ENCODE measurements around the gene CAMK1G.

CAMK1G gene

DNA sequence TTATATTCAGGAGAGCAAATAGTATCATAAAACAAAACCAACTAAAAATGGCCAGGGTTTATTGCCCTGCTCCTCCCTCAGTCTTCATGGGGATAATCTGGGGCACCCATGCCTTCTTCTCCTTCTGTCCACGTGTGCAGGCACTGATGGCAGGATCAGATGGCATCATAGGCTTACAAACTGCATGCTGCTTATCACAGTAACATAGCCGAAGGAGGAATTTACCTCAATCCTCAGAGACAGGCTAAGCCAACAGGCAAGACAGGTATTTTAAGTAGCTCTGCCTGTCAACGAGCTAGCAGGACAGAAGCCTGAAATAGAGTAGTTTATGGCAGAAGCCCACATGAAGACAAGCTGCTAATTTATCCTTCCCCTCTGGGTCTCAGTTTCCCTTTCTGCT lies 59.3 kb downstream of the CAMK1G start:
- peaks cover 0 to 10% (median 2%) of the 10 kb centered on the region in 5 experiments for H3K27me3 ChIP-seq (replicated peaks in 2 of 5; ENCODE audit: control insufficient read depth in 4 of 5, insufficient read depth in 5 of 5, low read length in 4 of 5)
- 50% methylated on average over 3 of the region's 3 CpGs for WGBS (ENCODE audit: insufficient coverage)
- CTCF ChIA-PET, result interaction anchor here (0.9 to 2.3 kb wide), 6 partner anchors 9 to 34 kb away, joined by 3 to 12 read pairs (median 4); no protein-coding TSS in a partner anchor
- no peaks in the 10 kb centered on the region for H3K9me3 ChIP-seq (ENCODE audit: control extremely low read depth in 1 of 5, control insufficient read depth in 4 of 5, insufficient read depth in 2 of 5, low read depth in 1 of 5, low read length in 4 of 5)
- no peak overlapping the region for H3K27ac ChIP-seq (ENCODE audit: insufficient read depth in 1 of 2, low read depth in 1 of 2, low read length in 2 of 2, poor library complexity in 1 of 2, severe bottlenecking in 2 of 2)
- no peaks in the 10 kb centered on the region for H3K4me1 ChIP-seq (ENCODE audit: control extremely low read depth in 1 of 4, control insufficient read depth in 4 of 4, insufficient read depth in 4 of 4, low read length in 3 of 4)
- POLR2A ChIA-PET, result no interaction called here
- no peak for DNase-seq
- H3K4me3 ChIP-seq (ENCODE audit: control insufficient read depth in 1 of 7, extremely low read depth in 1 of 7, insufficient read depth in 4 of 7, low read depth in 2 of 7, low read length in 6 of 7), result no peak overlapping the region
- no peaks in the 10 kb centered on the region for H3K36me3 ChIP-seq (ENCODE audit: control insufficient read depth in 4 of 4, insufficient read depth in 4 of 4, low read length in 3 of 4)

DNA sequence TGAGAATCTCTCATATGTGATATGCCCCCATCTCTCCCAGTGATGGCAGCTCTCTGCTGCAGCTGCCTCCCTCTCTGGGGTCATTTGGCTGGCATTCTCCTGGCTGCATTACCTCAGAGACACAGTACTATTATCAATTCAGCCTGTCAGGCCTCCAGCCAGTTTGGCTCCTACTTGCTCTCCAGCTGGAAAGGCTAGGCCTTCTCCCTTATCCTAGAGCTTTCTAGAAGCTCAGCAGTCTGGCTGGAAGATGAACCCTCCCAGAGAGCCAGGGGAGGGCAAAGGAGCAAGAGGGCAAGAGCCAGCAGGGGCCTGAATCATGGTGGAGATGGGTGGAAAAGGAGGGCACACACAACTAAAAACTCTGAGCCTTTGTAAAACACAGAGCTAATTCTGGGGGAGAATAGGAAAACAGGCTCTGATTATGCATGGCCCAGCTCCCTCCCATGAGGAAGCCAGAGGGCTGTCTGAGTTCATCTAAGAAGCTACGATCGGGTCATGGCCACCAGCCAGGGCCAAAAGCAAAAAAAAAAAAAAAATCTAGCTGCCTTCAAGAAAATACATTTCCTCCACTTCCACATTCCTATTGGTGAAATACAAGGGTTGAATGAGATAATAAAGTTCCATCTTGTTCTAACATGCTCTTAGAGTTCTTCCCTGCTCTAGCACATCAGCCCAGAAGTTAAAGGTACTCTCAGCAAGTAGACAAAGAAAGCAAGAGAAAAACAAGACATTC lies 59.9 kb downstream of the CAMK1G start:
- ChIA-PET CTCF (interaction anchor here (0.9 to 2.3 kb wide), 6 partner anchors 9 to 33 kb away, joined by 3 to 12 read pairs (median 4); no protein-coding TSS in a partner anchor), POLR2A (no interaction called here)
- no peak for DNase-seq
- WGBS (ENCODE audit: insufficient coverage), result no CpG with 5 or more reads among the region's 2 CpGs
- no peak overlapping the region for H3K4me3 ChIP-seq (ENCODE audit: control insufficient read depth in 1 of 7, extremely low read depth in 1 of 7, insufficient read depth in 4 of 7, low read depth in 2 of 7, low read length in 6 of 7)
- no peak overlapping the region for H3K27ac ChIP-seq (ENCODE audit: insufficient read depth in 1 of 2, low read depth in 1 of 2, low read length in 2 of 2, poor library complexity in 1 of 2, severe bottlenecking in 2 of 2)
- peaks cover 0 to 5% (median 3%) of the 10 kb centered on the region in 4 experiments for H3K4me1 ChIP-seq (ENCODE audit: control extremely low read depth in 1 of 4, control insufficient read depth in 4 of 4, insufficient read depth in 4 of 4, low read length in 3 of 4)
- H3K27me3 ChIP-seq (replicated peaks in 2 of 5; ENCODE audit: control insufficient read depth in 4 of 5, insufficient read depth in 5 of 5, low read length in 4 of 5), result peaks cover 0 to 3% (median 2%) of the 10 kb centered on the region in 5 experiments
- no peaks in the 10 kb centered on the region for H3K9me3 ChIP-seq (ENCODE audit: control extremely low read depth in 1 of 5, control insufficient read depth in 4 of 5, insufficient read depth in 2 of 5, low read depth in 1 of 5, low read length in 4 of 5)
- no peaks in the 10 kb centered on the region for H3K36me3 ChIP-seq (ENCODE audit: control insufficient read depth in 4 of 4, insufficient read depth in 4 of 4, low read length in 3 of 4)

DNA sequence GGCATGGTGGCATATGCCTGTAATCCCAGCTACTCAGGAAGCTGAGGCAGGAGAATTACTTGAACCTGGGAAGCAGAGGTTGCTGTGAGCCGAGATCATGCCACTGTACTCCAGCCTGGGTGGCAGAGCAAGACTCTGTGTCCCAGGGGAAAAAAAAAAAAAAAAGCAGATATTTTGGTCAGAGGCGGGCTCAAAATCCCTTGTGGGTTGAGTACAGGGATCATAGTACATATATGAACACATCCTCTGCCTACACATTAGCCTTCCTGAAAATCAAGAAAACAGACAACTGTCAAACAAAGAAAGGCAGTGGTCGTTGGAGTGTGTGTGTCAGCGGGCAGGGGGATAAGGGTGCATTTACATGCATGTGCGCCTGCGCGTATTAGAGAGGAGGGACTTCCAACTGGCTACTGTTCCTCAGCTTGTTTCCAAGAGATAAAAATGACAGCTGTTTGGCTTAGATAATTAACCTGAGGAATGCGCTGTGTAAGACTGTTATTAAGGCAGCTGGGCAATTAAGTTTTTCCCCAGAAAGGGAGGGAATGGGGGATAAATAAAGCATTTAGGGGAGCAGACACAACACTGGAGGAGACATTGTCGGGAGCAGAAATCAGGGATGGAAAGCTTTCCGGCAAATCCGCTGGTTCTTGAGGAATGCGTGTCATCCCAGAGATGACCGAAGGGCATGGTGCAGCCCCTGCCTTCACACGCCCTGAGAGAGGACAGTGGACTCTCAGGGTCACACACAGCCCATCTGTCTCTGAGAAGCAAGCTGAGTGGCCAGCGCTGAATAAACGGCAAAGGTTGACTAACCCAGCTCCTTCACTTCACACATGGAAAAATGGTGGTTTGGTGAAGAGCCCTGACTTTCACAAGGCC lies 62.3 kb downstream of the CAMK1G start:
- Histone ChIP-seq H3K36me3 (ENCODE audit: control insufficient read depth in 4 of 4, insufficient read depth in 4 of 4, low read length in 3 of 4) (no peaks in the 10 kb centered on the region), H3K27ac (ENCODE audit: insufficient read depth in 1 of 2, low read depth in 1 of 2, low read length in 2 of 2, poor library complexity in 1 of 2, severe bottlenecking in 2 of 2) (no peak overlapping the region), H3K27me3 (replicated peaks in 2 of 5; ENCODE audit: control insufficient read depth in 4 of 5, insufficient read depth in 5 of 5, low read length in 4 of 5) (peaks cover 0 to 2% (median 2%) of the 10 kb centered on the region in 5 experiments), H3K4me3 (ENCODE audit: control insufficient read depth in 1 of 7, extremely low read depth in 1 of 7, insufficient read depth in 4 of 7, low read depth in 2 of 7, low read length in 6 of 7) (no peak overlapping the region), H3K9me3 (ENCODE audit: control extremely low read depth in 1 of 5, control insufficient read depth in 4 of 5, insufficient read depth in 2 of 5, low read depth in 1 of 5, low read length in 4 of 5) (no peaks in the 10 kb centered on the region), H3K4me1 (ENCODE audit: control extremely low read depth in 1 of 4, control insufficient read depth in 4 of 4, insufficient read depth in 4 of 4, low read length in 3 of 4) (peaks cover 4 to 27% (median 25%) of the 10 kb centered on the region in 4 experiments)
- whole genome bisulfite sequencing (ENCODE audit: insufficient coverage), result 89% methylated on average over 14 of the region's 16 CpGs
- CTCF ChIA-PET, result interaction anchor here (0.8 to 2.1 kb wide), 6 partner anchors 12 to 104 kb away, joined by 3 to 7 read pairs (median 3); no protein-coding TSS in a partner anchor
- peak in 2 of 3 donors; percentile 34 to 71 for DNase-seq
- POLR2A ChIA-PET, result interaction anchor here (0.6 to 0.7 kb wide), 2 partner anchors 31 to 217 kb away, joined by 3 to 4 read pairs; no protein-coding TSS in a partner anchor

DNA sequence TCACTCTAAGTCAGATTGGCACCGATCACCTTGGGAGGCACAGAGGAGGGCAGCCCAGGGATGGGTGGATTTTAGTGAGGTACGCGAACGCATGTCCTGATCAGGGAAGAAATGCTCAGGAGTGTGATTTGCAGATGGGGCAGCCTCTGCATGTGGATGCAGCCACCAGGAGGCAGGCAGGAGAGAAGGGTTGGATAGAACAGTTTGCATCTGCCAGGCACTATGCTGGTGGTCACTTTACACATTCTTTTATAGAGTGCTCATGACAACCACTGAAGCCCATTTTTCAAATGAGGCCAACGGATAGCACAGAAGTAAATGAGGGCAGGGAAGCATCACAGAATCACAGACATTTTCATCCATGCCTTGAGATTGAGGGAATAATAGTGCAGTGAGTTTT lies 63.0 kb downstream of the CAMK1G start:
- Histone ChIP-seq H3K4me3 (ENCODE audit: control insufficient read depth in 1 of 7, extremely low read depth in 1 of 7, insufficient read depth in 4 of 7, low read depth in 2 of 7, low read length in 6 of 7) (no peak overlapping the region), H3K36me3 (ENCODE audit: control insufficient read depth in 4 of 4, insufficient read depth in 4 of 4, low read length in 3 of 4) (no peaks in the 10 kb centered on the region), H3K9me3 (ENCODE audit: control extremely low read depth in 1 of 5, control insufficient read depth in 4 of 5, insufficient read depth in 2 of 5, low read depth in 1 of 5, low read length in 4 of 5) (no peaks in the 10 kb centered on the region), H3K4me1 (ENCODE audit: control extremely low read depth in 1 of 4, control insufficient read depth in 4 of 4, insufficient read depth in 4 of 4, low read length in 3 of 4) (peaks cover 5 to 34% (median 32%) of the 10 kb centered on the region in 4 experiments), H3K27me3 (replicated peaks in 2 of 5; ENCODE audit: control insufficient read depth in 4 of 5, insufficient read depth in 5 of 5, low read length in 4 of 5) (peaks cover 0 to 2% (median 2%) of the 10 kb centered on the region in 5 experiments), H3K27ac (ENCODE audit: insufficient read depth in 1 of 2, low read depth in 1 of 2, low read length in 2 of 2, poor library complexity in 1 of 2, severe bottlenecking in 2 of 2) (no peak overlapping the region)
- ChIA-PET POLR2A (interaction anchor here (0.7 kb wide), 1 partner anchor 31 kb away, joined by 3 read pairs; no protein-coding TSS in a partner anchor), CTCF (interaction anchor here (1.0 to 1.8 kb wide), 5 partner anchors 13 to 103 kb away, joined by 3 to 6 read pairs (median 3); no protein-coding TSS in a partner anchor)
- no peak for DNase-seq
- WGBS (ENCODE audit: insufficient coverage), result 93% methylated on average over 5 of the region's 5 CpGs

GRCh38 chr1:209647156-209647555 lies 63.6 kb downstream of the CAMK1G start:
- no peak for DNase-seq
- H3K4me3 ChIP-seq (ENCODE audit: control insufficient read depth in 1 of 7, extremely low read depth in 1 of 7, insufficient read depth in 4 of 7, low read depth in 2 of 7, low read length in 6 of 7), result no peak overlapping the region
- peaks cover 5 to 35% (median 33%) of the 10 kb centered on the region in 4 experiments for H3K4me1 ChIP-seq (ENCODE audit: control extremely low read depth in 1 of 4, control insufficient read depth in 4 of 4, insufficient read depth in 4 of 4, low read length in 3 of 4)
- H3K36me3 ChIP-seq (ENCODE audit: control insufficient read depth in 4 of 4, insufficient read depth in 4 of 4, low read length in 3 of 4), result no peaks in the 10 kb centered on the region
- CTCF ChIA-PET, result interaction anchor here (1.2 to 1.6 kb wide), 2 partner anchors 20 to 103 kb away, joined by 3 read pairs; no protein-coding TSS in a partner anchor
- H3K9me3 ChIP-seq (ENCODE audit: control extremely low read depth in 1 of 5, control insufficient read depth in 4 of 5, insufficient read depth in 2 of 5, low read depth in 1 of 5, low read length in 4 of 5), result no peaks in the 10 kb centered on the region
- WGBS (ENCODE audit: insufficient coverage), result 93% methylated on average over 2 of the region's 4 CpGs
- peaks cover 0 to 2% (median 0%) of the 10 kb centered on the region in 5 experiments for H3K27me3 ChIP-seq (replicated peaks in 2 of 5; ENCODE audit: control insufficient read depth in 4 of 5, insufficient read depth in 5 of 5, low read length in 4 of 5)
- POLR2A ChIA-PET, result no interaction called here
- H3K27ac ChIP-seq (ENCODE audit: insufficient read depth in 1 of 2, low read depth in 1 of 2, low read length in 2 of 2, poor library complexity in 1 of 2, severe bottlenecking in 2 of 2), result no peak overlapping the region

DNA sequence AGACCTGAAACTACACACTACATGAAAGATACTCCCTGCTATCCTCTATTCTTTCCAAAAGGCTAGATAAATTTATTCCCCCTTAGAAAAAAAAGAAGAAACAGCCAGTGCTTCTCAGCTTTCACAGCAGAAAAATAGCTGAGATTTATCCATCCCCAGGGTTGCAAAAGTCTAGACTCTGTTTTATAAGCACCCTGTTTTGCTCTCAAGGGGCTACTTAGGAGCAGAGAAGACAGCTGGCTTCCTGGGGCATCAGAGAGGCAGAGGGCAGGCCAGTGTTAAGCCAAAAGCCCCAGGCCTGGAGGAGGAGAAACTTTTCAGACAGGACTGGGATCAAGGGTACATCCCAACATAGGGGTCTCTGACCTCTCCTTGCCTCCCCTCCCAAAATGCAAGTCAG lies 64.8 kb downstream of the CAMK1G start:
- ChIA-PET CTCF (interaction anchor here (1.6 to 2.1 kb wide), 3 partner anchors 18 to 37 kb away, joined by 5 to 9 read pairs (median 7); no protein-coding TSS in a partner anchor), POLR2A (no interaction called here)
- Histone ChIP-seq H3K27me3 (replicated peaks in 2 of 5; ENCODE audit: control insufficient read depth in 4 of 5, insufficient read depth in 5 of 5, low read length in 4 of 5) (peaks cover 0 to 2% (median 0%) of the 10 kb centered on the region in 5 experiments), H3K4me1 (ENCODE audit: control extremely low read depth in 1 of 4, control insufficient read depth in 4 of 4, insufficient read depth in 4 of 4, low read length in 3 of 4) (peaks cover 5 to 42% (median 39%) of the 10 kb centered on the region in 4 experiments), H3K36me3 (ENCODE audit: control insufficient read depth in 4 of 4, insufficient read depth in 4 of 4, low read length in 3 of 4) (no peaks in the 10 kb centered on the region), H3K27ac (ENCODE audit: insufficient read depth in 1 of 2, low read depth in 1 of 2, low read length in 2 of 2, poor library complexity in 1 of 2, severe bottlenecking in 2 of 2) (no peak overlapping the region), H3K4me3 (ENCODE audit: control insufficient read depth in 1 of 7, extremely low read depth in 1 of 7, insufficient read depth in 4 of 7, low read depth in 2 of 7, low read length in 6 of 7) (no peak overlapping the region), H3K9me3 (ENCODE audit: control extremely low read depth in 1 of 5, control insufficient read depth in 4 of 5, insufficient read depth in 2 of 5, low read depth in 1 of 5, low read length in 4 of 5) (no peaks in the 10 kb centered on the region)
- no peak for DNase-seq

All from common myeloid progenitor, CD34-positive (primary cell).